Measurements from ENCODE around the gene EPHA1.

DNA sequence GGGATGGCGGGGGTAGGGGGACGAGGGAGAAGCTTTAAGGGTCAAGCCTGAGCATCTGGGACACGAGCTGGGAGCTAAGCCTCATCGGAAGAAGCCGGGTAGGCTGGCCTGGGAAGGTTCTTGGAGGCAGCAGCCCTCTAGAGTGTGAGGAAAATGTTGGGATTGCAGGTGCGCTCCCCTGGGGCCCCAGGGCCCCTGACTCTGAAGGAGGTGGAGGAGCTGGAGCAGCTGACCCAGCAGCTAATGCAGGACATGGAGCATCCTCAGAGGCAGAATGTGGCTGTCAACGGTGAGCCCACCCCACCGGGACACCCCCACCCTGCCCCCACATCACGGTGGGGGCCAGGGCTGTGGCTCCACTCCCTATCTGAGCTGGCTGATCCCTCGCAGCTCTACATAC is 20.6 kb downstream of the EPHA1 start:
- TF ChIP-seq POLR2A (IDR thresholded peaks at IDR 0.05; ENCODE audit: low read depth) (no peak), POLR2AphosphoS5 (IDR thresholded peaks at IDR 0.05) (no peak)
